ENCODE results near the gene TBC1D22A. TPM values are rescaled to one million over a fixed set of nuclear protein-coding genes. Genes with fewer than 3 reads are reported as not detected.

TBC1D22A gene
- total RNA-seq, 1 donor from 2014 or later: 24.2 TPM

DNA sequence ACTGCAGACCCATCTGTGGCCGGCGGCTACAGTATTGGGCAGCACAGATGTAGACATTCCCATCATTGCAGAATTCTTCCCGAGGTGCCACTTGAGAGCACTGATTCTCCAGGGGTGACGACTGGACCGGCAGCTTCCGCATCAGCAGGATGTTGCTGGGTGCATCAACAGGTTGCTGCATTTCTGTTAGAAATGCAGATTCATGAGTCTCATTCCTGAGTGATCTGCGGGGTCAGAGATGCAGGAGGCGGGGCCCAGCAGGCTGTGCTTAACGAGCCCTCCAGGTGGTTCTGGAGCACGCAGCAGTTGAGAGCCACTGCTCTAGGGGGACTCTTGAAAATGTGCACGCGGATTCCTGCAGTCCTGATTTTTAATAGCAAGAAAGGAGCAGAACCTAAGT is 321.8 kb downstream of the TBC1D22A start:
- H3K27me3 Mint-ChIP-seq (ENCODE audit: low read depth, unreplicated experiment): no peaks in the 10 kb centered on the region
- H2AFZ ChIP-seq (ENCODE audit: low read depth, low read length): no peak overlapping the region
- no peak overlapping the region for H3K9ac ChIP-seq (ENCODE audit: low read length)
- no peaks in the 10 kb centered on the region for H3K36me3 ChIP-seq (ENCODE audit: insufficient read depth, low read length)
- no peak overlapping the region for H3K27ac Mint-ChIP-seq (ENCODE audit: unreplicated experiment)
- FAIRE-seq (no peak), DNase-seq (ENCODE audit: low read depth) (no peak)
- H3K9me3 ChIP-seq (ENCODE audit: insufficient read depth, low read depth, low read length): no peaks in the 10 kb centered on the region
- H3K27ac ChIP-seq (ENCODE audit: low read depth, low read length): no peak overlapping the region
- no peak overlapping the region for H3K4me3 ChIP-seq (ENCODE audit: insufficient read depth, low read depth, low read length)
- peaks cover 6% of the 10 kb centered on the region for H3K4me1 Mint-ChIP-seq (ENCODE audit: low read depth, unreplicated experiment)
- TF ChIP-seq, protein P1, sequence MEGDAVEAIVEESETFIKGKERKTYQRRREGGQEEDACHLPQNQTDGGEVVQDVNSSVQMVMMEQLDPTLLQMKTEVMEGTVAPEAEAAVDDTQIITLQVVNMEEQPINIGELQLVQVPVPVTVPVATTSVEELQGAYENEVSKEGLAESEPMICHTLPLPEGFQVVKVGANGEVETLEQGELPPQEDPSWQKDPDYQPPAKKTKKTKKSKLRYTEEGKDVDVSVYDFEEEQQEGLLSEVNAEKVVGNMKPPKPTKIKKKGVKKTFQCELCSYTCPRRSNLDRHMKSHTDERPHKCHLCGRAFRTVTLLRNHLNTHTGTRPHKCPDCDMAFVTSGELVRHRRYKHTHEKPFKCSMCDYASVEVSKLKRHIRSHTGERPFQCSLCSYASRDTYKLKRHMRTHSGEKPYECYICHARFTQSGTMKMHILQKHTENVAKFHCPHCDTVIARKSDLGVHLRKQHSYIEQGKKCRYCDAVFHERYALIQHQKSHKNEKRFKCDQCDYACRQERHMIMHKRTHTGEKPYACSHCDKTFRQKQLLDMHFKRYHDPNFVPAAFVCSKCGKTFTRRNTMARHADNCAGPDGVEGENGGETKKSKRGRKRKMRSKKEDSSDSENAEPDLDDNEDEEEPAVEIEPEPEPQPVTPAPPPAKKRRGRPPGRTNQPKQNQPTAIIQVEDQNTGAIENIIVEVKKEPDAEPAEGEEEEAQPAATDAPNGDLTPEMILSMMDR (IDR thresholded peaks at IDR 0.05; ENCODE audit: insufficient read depth, low read depth, low read length): no peak
- no peak for TF ChIP-seq EZH2 (IDR thresholded peaks at IDR 0.05; ENCODE audit: insufficient read depth, low read length)
- H3K4me2 ChIP-seq (ENCODE audit: low read length): no peak overlapping the region
- H3K79me2 ChIP-seq (ENCODE audit: insufficient read depth, low read length): no peaks in the 10 kb centered on the region
- H3K4me3 Mint-ChIP-seq (ENCODE audit: unreplicated experiment): no peak overlapping the region
- no peaks in the 10 kb centered on the region for H3K27me3 ChIP-seq (ENCODE audit: insufficient read depth, low read length)
- H3K36me3 Mint-ChIP-seq (ENCODE audit: low read depth, unreplicated experiment): peaks cover 9% of the 10 kb centered on the region
- peaks cover 5% of the 10 kb centered on the region for H3K9me3 Mint-ChIP-seq (ENCODE audit: unreplicated experiment)
- peaks cover 4% of the 10 kb centered on the region for H4K20me1 ChIP-seq (ENCODE audit: insufficient read depth, low read length)
- H3K4me1 ChIP-seq (ENCODE audit: insufficient read depth, low read length): no peaks in the 10 kb centered on the region

DNA sequence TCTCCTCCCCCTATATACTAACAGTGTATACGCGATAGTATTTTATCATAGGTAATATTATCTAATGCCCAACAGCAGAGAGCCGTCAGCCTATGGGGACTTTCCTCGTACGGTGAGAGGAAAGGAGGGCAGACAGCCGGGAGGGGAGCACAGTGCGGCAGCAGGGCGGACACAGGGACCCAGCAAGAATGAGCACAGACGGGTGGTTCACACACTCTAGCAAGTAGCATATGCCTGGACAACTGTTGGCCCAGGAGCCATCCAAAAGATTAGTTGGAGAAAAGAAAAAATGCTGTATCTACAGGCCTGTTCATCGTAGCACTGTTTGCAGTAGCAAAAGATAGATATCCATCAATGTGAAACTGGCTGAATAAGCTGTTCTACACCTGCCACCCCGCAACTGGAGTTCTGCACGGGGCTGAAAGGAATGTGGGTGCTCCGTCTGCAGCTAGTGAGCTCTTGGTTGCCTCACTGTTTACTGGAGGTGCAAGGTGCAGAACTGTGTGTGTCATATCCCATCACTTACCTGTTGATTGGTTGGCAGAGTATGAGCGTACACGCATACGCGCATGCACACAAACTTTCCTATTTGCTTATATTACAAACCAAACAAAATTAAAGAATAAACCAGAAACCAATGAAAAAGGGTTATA is 324.3 kb downstream of the TBC1D22A start:
- Histone ChIP-seq H3K4me2 (ENCODE audit: low read length) (no peak overlapping the region), H3K4me3 (ENCODE audit: insufficient read depth, low read depth, low read length) (no peak overlapping the region), H3K9me3 (ENCODE audit: insufficient read depth, low read depth, low read length) (no peaks in the 10 kb centered on the region), H3K9ac (ENCODE audit: low read length) (no peak overlapping the region), H3K27me3 (ENCODE audit: insufficient read depth, low read length) (no peaks in the 10 kb centered on the region), H3K79me2 (ENCODE audit: insufficient read depth, low read length) (peaks cover under 1% of the 10 kb centered on the region), H4K20me1 (ENCODE audit: insufficient read depth, low read length) (peaks cover 11% of the 10 kb centered on the region), H3K27ac (ENCODE audit: low read depth, low read length) (no peak overlapping the region), H3K4me1 (ENCODE audit: insufficient read depth, low read length) (peaks cover 8% of the 10 kb centered on the region), H3K36me3 (ENCODE audit: insufficient read depth, low read length) (no peaks in the 10 kb centered on the region), H2AFZ (ENCODE audit: low read depth, low read length) (no peak overlapping the region)
- DNase-seq (ENCODE audit: low read depth) (no peak), FAIRE-seq (no peak)
- peaks cover 18% of the 10 kb centered on the region for H3K4me1 Mint-ChIP-seq (ENCODE audit: low read depth, unreplicated experiment)
- TF ChIP-seq, protein P1 (IDR thresholded peaks at IDR 0.05; ENCODE audit: insufficient read depth, low read depth, low read length): no peak
- TF ChIP-seq EZH2 (IDR thresholded peaks at IDR 0.05; ENCODE audit: insufficient read depth, low read length): no peak
- H3K27me3 Mint-ChIP-seq (ENCODE audit: low read depth, unreplicated experiment): no peaks in the 10 kb centered on the region
- H3K36me3 Mint-ChIP-seq (ENCODE audit: low read depth, unreplicated experiment): peaks cover 12% of the 10 kb centered on the region
- peaks cover 7% of the 10 kb centered on the region for H3K9me3 Mint-ChIP-seq (ENCODE audit: unreplicated experiment)
- no peak overlapping the region for H3K4me3 Mint-ChIP-seq (ENCODE audit: unreplicated experiment)
- H3K27ac Mint-ChIP-seq (ENCODE audit: unreplicated experiment): no peak overlapping the region

DNA sequence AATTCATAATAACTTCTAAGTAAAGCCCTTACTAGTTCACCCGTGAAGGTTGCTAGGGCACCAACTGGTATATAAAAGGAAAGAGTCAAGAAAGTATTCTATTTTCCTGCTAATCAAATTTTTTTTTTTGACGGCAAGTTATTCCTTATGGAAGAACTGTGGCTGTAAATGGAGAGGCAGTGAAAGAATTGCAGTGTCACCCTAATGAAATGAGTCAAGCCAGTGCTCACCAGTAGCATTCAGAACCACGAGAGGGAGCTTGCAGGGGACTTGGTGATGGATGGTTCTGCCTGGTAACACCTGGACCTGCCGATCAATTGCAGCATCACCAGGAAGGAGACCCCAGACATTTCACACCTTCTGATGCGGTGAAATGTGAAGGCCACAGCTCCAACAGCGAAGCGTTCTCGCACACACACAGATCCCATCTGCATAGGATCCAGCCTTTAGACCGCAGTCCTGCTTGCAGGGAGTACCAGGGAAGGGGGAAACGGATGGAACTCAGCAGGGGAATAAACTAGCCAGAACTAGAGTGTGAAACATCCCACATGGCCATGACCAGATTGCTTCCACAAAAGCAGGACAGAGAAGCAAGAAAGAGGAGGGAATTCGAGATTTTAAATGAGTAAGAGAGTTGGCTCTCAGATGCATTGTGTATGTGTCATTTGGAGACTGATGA is 326.2 kb downstream of the TBC1D22A start:
- Mint-ChIP-seq H3K27ac (ENCODE audit: unreplicated experiment) (no peak overlapping the region), H3K4me1 (ENCODE audit: low read depth, unreplicated experiment) (peaks cover 34% of the 10 kb centered on the region), H3K27me3 (ENCODE audit: low read depth, unreplicated experiment) (no peaks in the 10 kb centered on the region), H3K9me3 (ENCODE audit: unreplicated experiment) (peaks cover 7% of the 10 kb centered on the region), H3K36me3 (ENCODE audit: low read depth, unreplicated experiment) (peaks cover 8% of the 10 kb centered on the region), H3K4me3 (ENCODE audit: unreplicated experiment) (no peak overlapping the region)
- Histone ChIP-seq H4K20me1 (ENCODE audit: insufficient read depth, low read length) (peaks cover 14% of the 10 kb centered on the region), H3K79me2 (ENCODE audit: insufficient read depth, low read length) (peaks cover 4% of the 10 kb centered on the region), H3K9ac (ENCODE audit: low read length) (no peak overlapping the region), H3K4me3 (ENCODE audit: insufficient read depth, low read depth, low read length) (no peak overlapping the region), H3K4me1 (ENCODE audit: insufficient read depth, low read length) (peaks cover 19% of the 10 kb centered on the region), H2AFZ (ENCODE audit: low read depth, low read length) (no peak overlapping the region), H3K4me2 (ENCODE audit: low read length) (no peak overlapping the region), H3K36me3 (ENCODE audit: insufficient read depth, low read length) (no peaks in the 10 kb centered on the region), H3K27me3 (ENCODE audit: insufficient read depth, low read length) (no peaks in the 10 kb centered on the region), H3K27ac (ENCODE audit: low read depth, low read length) (no peak overlapping the region), H3K9me3 (ENCODE audit: insufficient read depth, low read depth, low read length) (peaks cover 1% of the 10 kb centered on the region)
- FAIRE-seq (no peak), DNase-seq (ENCODE audit: low read depth) (no peak)
- no peak for TF ChIP-seq EZH2 (IDR thresholded peaks at IDR 0.05; ENCODE audit: insufficient read depth, low read length)
- TF ChIP-seq, protein P1 (IDR thresholded peaks at IDR 0.05; ENCODE audit: insufficient read depth, low read depth, low read length): no peak

Measured in astrocyte (in vitro differentiated cells and primary cell).